Globus pallidus (tissue), 1 donor: ENCODE data around the gene ADGRD2.

Source experiments
- DNase-seq: peaks from one replicate; pipeline ENCODE4 v3.0.0-alpha.2; 2015; ENCODE audit warnings: low spot score

Gene ADGRD2

GRCh38 chr9:124480621-124480981 is 30.4 kb downstream of the ADGRD2 start:
- DNase-seq, result no peak

GRCh38 chr9:124481115-124481514 is 30.9 kb downstream of the ADGRD2 start:
- no peak for DNase-seq

GRCh38 chr9:124482431-124483031 is 32.3 kb downstream of the ADGRD2 start:
- DNase-seq, result no peak

GRCh38 chr9:124483481-124483880 is 33.2 kb downstream of the ADGRD2 start:
- no peak for DNase-seq

GRCh38 chr9:124485201-124485600 is 35.0 kb downstream of the ADGRD2 start:
- no peak for DNase-seq

- DNase-seq, result no peak
These were observed 35.7 kb downstream of the ADGRD2 start for GRCh38 chr9:124485936-124486335.

- no peak for DNase-seq
These were observed 36.6 kb downstream of the ADGRD2 start for GRCh38 chr9:124486778-124487259.

GRCh38 chr9:124487260-124488182 is 37.3 kb downstream of the ADGRD2 start:
- DNase-seq, result no peak

- DNase-seq, result no peak
These were observed 38.5 kb downstream of the ADGRD2 start for GRCh38 chr9:124488641-124489210.

GRCh38 chr9:124489222-124489621 is 39.0 kb downstream of the ADGRD2 start:
- DNase-seq, result no peak

- no peak for DNase-seq
These were observed 39.8 kb downstream of the ADGRD2 start for GRCh38 chr9:124490004-124490403.

- DNase-seq, result no peak
These were observed 41.1 kb downstream of the ADGRD2 start for GRCh38 chr9:124491049-124491975.

- no peak for DNase-seq
These were observed 42.6 kb downstream of the ADGRD2 start for GRCh38 chr9:124492818-124493217.

- DNase-seq, result no peak
These were observed 43.0 kb downstream of the ADGRD2 start for GRCh38 chr9:124493218-124493617.

GRCh38 chr9:124493794-124494479 is 43.7 kb downstream of the ADGRD2 start:
- no peak for DNase-seq

GRCh38 chr9:124495126-124496074 is 45.1 kb downstream of the ADGRD2 start:
- DNase-seq, result no peak

GRCh38 chr9:124496075-124496449 is 45.8 kb downstream of the ADGRD2 start:
- no peak for DNase-seq

GRCh38 chr9:124496463-124496862 is 46.2 kb downstream of the ADGRD2 start:
- DNase-seq, result no peak

- no peak for DNase-seq
These were observed 47.2 kb downstream of the ADGRD2 start for GRCh38 chr9:124497441-124497840.

- DNase-seq, result no peak
These were observed 47.8 kb downstream of the ADGRD2 start for GRCh38 chr9:124498040-124498439.
